ENCODE data around the gene PGAP2. TPM values are rescaled to one million over a fixed set of nuclear protein-coding genes. Genes with fewer than 3 reads are reported as not detected.

The PGAP2 gene
- total and polyA plus RNA-seq, 2 of the 4 experiments (the other 2 are of a cell fraction), result 10.6 to 31.3 TPM

DNA sequence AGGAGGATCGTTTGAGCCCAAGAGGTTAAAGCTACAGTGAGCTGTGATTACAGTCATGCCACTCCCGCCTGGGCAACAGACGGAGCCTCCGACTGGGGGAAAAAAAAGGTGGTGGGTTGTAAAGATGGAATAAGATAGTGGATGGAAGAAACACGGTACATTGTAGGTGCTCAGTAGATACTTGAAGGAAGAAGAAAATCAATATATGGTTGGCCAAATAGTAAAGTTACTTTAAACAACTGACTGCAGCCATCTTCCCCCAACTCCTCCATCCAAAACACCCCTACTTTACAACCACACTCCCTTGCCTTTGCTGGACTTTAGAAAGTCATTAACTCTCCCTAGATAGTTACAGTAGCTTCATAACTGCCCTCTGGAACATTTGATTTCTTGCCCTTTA is 8.5 kb upstream of the PGAP2 start:
- ATAC-seq (ENCODE audit: low read depth) (no peak), DNase-seq (no peak)
- no peak overlapping the region for H2BK15ac ChIP-seq (ENCODE audit: low read depth, low read length)
- no peak overlapping the region for H3K56ac ChIP-seq (ENCODE audit: extremely low read depth, insufficient read depth, low read length)
- H3K9me3 ChIP-seq (ENCODE audit: control insufficient read depth, insufficient read depth, low read length), result no peaks in the 10 kb centered on the region
- dilution Hi-C loops (cut with HindIII; ENCODE audit: low sequenced_read_pairs, unreplicated experiment), result no loop called here
- no peak overlapping the region for H2BK120ac ChIP-seq (ENCODE audit: low read depth, low read length)
- no peak overlapping the region for H3K4me3 ChIP-seq (ENCODE audit: insufficient read depth, low read depth, low read length)
- intact Hi-C loops (cut with micrococcal nuclease), result loop anchor here (5.0 kb wide), 1 partner anchor 42 kb away; the partner anchor contains the start of gene RHOG
- ChIA-PET POLR2A (ENCODE audit: unreplicated experiment) (no interaction called here), CTCF (interaction anchor here (1.7 kb wide), 1 partner anchor 8 kb away, joined by 6 read pairs; no protein-coding TSS in a partner anchor)
- peaks cover 4% of the 10 kb centered on the region; the same call in 1 of the 2 replicates for H3K9me1 ChIP-seq (ENCODE audit: insufficient read depth, low read length)
- no TSS peak for BruUV-seq (replicated peaks)
- WGBS, 2 experiments (ENCODE audit: extremely low coverage in 2 of 2, insufficient read length in 1 of 2), result no CpG with 5 or more reads among the region's 5 CpGs
- no peak overlapping the region for H2AK9ac ChIP-seq (replicated peaks; ENCODE audit: low read depth, low read length, poor library complexity)
- H3K14ac ChIP-seq (replicated peaks; ENCODE audit: low read depth, low read length), result no peak overlapping the region
- in situ Hi-C loops (cut with MboI; ENCODE audit: low sequenced_read_pairs), result no loop called here
- H4K8ac ChIP-seq (ENCODE audit: low read depth in 2 of 2, low read length in 2 of 2), result no peak overlapping the region
- H4K20me1 ChIP-seq (ENCODE audit: insufficient read depth, low read length), result peaks cover 24% of the 10 kb centered on the region
- H2AFZ ChIP-seq (replicated peaks; ENCODE audit: low read length, poor library complexity), result no peak overlapping the region
- peaks cover 0 to 18% of the 10 kb centered on the region in 2 experiments; a peak in 1 of 4 replicates for H3K79me1 ChIP-seq (ENCODE audit: low read depth in 1 of 2, low read length in 2 of 2)
- H3K4me1 ChIP-seq (ENCODE audit: control insufficient read depth, insufficient read depth, low read length), result no peaks in the 10 kb centered on the region; the same call in 1 of the 2 replicates
- no peak overlapping the region for H4K91ac ChIP-seq (ENCODE audit: insufficient read depth, low read depth, low read length)
- H3K36me3 ChIP-seq (ENCODE audit: control insufficient read depth, insufficient read depth, low read length), result no peaks in the 10 kb centered on the region
- H3K18ac ChIP-seq (ENCODE audit: low read depth, low read length), result no peak overlapping the region
- TF ChIP-seq POLR2A (IDR thresholded peaks at IDR 0.05; ENCODE audit: low read depth, low read length) (no peak), NFE2L2 (IDR thresholded peaks at IDR 0.05; ENCODE audit: low read depth, low read length) (no peak), RCOR1 (IDR thresholded peaks at IDR 0.05; ENCODE audit: insufficient replicate concordance, low read length) (no peak), RAD21 (IDR thresholded peaks at IDR 0.05; ENCODE audit: low read length) (no peak), CEBPB (IDR thresholded peaks at IDR 0.05; ENCODE audit: low read depth, low read length) (no peak), BHLHE40 (IDR thresholded peaks at IDR 0.05; ENCODE audit: low read depth, low read length) (no peak), RFX5 (IDR thresholded peaks at IDR 0.05; ENCODE audit: low read depth, low read length) (no peak), MAZ (IDR thresholded peaks at IDR 0.05; ENCODE audit: borderline replicate concordance, low read depth, low read length) (no peak), CHD1 (IDR thresholded peaks at IDR 0.05; ENCODE audit: low read depth, low read length) (no peak)
- TF ChIP-seq, protein P1, sequence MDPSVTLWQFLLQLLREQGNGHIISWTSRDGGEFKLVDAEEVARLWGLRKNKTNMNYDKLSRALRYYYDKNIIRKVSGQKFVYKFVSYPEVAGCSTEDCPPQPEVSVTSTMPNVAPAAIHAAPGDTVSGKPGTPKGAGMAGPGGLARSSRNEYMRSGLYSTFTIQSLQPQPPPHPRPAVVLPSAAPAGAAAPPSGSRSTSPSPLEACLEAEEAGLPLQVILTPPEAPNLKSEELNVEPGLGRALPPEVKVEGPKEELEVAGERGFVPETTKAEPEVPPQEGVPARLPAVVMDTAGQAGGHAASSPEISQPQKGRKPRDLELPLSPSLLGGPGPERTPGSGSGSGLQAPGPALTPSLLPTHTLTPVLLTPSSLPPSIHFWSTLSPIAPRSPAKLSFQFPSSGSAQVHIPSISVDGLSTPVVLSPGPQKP (IDR thresholded peaks at IDR 0.05; ENCODE audit: borderline replicate concordance, low read depth, low read length), result no peak
- TF ChIP-seq, protein P2, sequence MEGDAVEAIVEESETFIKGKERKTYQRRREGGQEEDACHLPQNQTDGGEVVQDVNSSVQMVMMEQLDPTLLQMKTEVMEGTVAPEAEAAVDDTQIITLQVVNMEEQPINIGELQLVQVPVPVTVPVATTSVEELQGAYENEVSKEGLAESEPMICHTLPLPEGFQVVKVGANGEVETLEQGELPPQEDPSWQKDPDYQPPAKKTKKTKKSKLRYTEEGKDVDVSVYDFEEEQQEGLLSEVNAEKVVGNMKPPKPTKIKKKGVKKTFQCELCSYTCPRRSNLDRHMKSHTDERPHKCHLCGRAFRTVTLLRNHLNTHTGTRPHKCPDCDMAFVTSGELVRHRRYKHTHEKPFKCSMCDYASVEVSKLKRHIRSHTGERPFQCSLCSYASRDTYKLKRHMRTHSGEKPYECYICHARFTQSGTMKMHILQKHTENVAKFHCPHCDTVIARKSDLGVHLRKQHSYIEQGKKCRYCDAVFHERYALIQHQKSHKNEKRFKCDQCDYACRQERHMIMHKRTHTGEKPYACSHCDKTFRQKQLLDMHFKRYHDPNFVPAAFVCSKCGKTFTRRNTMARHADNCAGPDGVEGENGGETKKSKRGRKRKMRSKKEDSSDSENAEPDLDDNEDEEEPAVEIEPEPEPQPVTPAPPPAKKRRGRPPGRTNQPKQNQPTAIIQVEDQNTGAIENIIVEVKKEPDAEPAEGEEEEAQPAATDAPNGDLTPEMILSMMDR (conservative IDR thresholded peaks at IDR 0.05; ENCODE audit: low read depth, low read length), result no peak
- TF ChIP-seq, protein P3, sequence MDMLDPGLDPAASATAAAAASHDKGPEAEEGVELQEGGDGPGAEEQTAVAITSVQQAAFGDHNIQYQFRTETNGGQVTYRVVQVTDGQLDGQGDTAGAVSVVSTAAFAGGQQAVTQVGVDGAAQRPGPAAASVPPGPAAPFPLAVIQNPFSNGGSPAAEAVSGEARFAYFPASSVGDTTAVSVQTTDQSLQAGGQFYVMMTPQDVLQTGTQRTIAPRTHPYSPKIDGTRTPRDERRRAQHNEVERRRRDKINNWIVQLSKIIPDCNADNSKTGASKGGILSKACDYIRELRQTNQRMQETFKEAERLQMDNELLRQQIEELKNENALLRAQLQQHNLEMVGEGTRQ (IDR thresholded peaks at IDR 0.05; ENCODE audit: low read depth, low read length), result no peak
- H3K4me2 ChIP-seq (ENCODE audit: low read depth, low read length), result no peak overlapping the region
- no peak overlapping the region for H2BK5ac ChIP-seq (ENCODE audit: low read depth, low read length, poor library complexity, severe bottlenecking)
- H2AK5ac ChIP-seq (ENCODE audit: low read depth, low read length), result no peak overlapping the region
- H3K27me3 ChIP-seq (ENCODE audit: control insufficient read depth, insufficient read depth, low read length), result no peaks in the 10 kb centered on the region
- no peak overlapping the region for H3K27ac ChIP-seq (ENCODE audit: insufficient read depth, low read length)
- H2BK20ac ChIP-seq (ENCODE audit: low read depth, low read length), result no peak overlapping the region
- no peak overlapping the region for H3K23ac ChIP-seq (ENCODE audit: low read depth, low read length)
- no peak overlapping the region for H3K4ac ChIP-seq (ENCODE audit: low read depth, low read length)
- no peak overlapping the region for H4K5ac ChIP-seq (ENCODE audit: low read depth, low read length)
- no peak overlapping the region for H3K9ac ChIP-seq (ENCODE audit: low read depth, low read length)
